Germinal center (tissue), 1 donor: ENCODE results near the gene RHOXF2.
"Not testable (repeated sequence)": the region's sequence is repeated elsewhere in the genome, so short reads cannot be mapped to it uniquely, and the experiment has no call there.

Experiments used
- DNase-seq: peaks from one replicate; pipeline ENCODE4 v3.0.0; 2012; ENCODE audit warnings: mixed read lengths, low spot score

Gene RHOXF2, protein sequence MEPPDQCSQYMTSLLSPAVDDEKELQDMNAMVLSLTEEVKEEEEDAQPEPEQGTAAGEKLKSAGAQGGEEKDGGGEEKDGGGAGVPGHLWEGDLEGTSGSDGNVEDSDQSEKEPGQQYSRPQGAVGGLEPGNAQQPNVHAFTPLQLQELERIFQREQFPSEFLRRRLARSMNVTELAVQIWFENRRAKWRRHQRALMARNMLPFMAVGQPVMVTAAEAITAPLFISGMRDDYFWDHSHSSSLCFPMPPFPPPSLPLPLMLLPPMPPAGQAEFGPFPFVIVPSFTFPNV

DNA sequence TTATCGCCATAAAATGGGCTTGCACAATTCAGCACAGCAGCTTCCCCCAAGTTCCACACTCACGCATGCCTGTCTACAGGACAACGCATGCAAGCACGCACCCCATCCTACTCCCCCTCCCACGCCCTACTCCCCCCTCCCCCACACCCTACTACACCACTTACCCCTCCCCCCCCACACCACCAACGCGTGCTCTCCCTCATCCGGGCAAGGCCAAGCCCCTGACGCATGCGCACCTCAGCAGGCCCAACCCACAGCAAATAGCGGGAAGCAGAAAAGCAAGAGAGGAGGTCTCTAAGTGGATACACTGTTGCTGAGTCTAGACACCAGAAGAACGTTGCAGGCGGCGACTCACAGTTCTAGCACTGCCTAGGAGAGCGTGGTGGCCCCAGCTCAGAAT is at the start of gene RHOXF2:
TSS of gene RHOXF2 (plus strand) at position 301 of the 400 bp plus-strand sequence. CDS start 138 bp downstream, outside the sequence.
- DNase-seq, result not testable (repeated sequence)

DNA sequence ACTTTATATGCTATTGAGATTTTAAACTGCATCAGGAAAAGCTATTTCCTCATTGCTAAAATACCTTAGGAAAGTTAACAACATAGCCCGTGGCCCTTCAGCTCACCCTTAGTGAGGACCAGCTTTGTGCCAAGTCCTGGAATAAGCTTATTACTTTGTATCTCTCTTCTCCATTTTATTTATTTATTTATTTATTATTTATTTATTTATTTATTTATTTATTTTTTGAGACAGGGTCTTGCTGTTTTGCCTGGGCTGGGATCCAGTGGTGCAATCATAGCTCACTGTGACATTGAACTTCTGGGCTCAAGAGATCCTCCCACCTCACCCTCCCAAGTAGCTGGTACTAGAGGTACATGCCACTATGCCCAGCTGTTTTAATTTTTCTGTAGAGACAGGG is 49.0 kb upstream of the RHOXF2 start:
- DNase-seq, result no peak

DNA sequence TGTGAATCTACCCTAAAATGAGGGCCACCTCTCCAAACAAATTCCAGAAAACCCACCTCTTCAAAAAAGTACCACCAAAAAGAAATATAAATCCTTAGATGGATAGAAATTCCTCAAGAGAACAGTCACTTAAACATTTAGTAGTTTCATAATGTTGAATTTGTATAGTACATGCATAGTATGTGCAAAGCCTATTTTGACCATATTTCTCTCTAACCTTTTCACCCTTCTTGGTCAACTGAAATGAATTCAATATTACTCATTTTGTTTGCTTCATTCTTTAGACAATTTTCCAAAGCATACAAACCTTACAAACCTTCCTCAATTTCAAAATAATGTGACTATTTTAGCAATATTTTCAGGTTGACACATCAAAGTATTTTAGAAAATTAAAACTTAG is 46.8 kb upstream of the RHOXF2 start:
- DNase-seq, result no peak

DNA sequence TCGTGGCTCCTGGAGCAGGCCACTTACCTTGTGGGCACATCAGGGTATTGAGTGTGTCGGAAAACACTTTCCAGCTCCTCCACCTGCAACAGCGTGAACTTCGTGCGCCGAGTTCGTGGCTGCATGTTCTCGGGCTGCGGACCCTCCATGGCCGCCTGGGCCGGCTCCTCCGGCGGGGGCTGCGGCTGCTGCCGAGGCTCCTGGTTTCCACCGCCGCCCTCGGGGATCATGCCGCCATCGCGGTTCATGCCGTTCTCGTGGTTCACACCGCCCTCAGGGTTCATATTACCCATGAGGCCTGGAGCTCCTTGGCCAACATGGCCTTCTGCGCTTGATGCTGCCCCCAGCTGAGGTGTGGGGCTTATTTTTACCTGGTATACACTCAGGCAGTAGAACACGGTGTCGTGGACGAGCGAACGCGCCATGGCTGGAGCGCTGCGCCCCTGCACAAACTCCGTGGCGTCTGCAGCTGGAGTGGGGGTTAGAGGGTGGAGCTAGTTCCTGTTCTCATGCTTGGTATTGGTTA is 42.9 kb upstream of the RHOXF2 start, which contains the start of gene RHOXF1:
TSS of gene RHOXF1 (minus strand) at position 476 of the 526 bp plus-strand sequence. CDS start at position 425, 51 bp downstream.
- no peak for DNase-seq

DNA sequence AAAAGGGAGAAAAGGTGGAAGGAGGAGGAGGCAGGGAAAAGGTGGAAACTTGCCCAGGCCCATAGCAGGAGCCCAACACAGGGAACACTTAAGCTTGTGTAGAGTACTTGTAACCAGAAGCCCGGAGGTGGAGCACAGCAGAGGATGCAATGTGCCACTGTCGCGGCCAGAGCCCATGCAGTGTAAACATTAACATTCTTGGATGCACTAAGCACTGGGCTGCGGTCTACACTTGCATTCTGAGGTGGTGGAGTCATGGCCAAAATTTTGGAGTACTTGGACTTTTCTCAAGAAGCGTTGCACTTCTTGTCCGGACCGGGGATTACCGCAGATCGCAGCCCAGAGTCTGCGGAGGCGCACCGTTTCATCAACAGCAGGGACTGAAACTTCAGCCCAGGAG is 38.2 kb upstream of the RHOXF2 start:
- DNase-seq, result no peak

DNA sequence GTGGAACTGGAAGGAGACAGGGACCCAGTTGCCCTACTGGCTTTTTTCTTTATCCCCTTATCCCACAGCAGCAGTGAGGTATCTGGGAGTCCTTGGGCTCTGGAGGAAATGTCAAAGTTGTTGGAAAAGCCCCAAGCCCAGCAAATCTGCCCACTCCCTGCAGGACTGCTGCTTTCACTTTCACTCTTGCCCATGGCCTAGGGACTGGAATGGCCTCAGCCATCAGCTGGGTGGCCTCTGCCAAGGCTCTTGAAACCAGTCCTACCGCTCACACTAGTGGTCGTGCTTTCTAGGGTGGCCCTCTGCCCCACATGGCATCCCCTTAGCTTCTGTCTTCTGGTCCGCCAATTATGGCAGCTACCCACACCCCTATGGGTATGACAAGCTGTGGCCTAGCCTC is 33.0 kb upstream of the RHOXF2 start:
- no peak for DNase-seq

DNA sequence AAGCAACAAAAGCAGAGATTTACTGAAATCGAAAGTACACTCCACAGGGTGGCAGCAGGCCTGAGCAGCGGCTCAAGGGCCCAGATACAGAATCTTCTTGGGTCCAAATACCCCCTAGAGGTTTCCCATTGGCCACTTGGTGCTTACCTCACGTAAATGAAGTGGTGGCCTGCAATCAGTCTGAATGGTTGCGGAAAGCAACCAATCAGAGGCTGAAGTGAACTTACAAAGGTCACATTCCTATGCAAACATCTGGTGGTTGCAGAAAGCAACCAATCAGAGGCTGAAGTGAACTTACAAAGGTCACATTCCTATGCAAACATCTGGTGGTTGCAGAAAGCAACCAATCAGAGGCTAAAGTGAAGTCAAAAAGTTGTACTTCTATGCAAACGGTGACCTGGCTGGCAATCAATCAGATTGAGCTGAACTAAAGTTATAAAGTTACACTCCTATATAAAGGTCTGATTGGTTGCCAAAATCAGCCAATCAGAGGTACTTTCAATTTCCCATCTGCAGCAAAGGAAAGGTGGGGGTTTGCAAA is 30.0 kb upstream of the RHOXF2 start:
- DNase-seq, result not testable (repeated sequence)

DNA sequence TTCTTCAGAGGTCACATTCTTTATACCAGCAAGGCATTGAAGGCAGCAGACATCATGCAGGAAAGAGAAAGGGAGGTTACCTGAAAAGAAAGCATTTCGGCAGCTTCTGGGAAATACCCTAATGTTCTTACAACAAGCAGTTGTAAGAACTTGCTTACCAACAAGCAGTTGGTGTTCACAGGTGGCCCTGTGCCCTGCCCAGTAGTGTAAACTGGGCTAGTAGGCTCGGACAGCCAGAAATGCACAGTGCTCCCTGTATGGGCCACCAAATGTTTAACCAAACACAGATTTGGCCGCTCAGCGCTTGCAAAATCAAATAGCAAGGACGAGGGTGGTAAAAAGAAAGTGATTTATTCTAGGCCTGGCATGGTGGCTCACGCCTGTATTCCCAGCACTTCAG is 22.3 kb upstream of the RHOXF2 start:
- DNase-seq, result no peak

DNA sequence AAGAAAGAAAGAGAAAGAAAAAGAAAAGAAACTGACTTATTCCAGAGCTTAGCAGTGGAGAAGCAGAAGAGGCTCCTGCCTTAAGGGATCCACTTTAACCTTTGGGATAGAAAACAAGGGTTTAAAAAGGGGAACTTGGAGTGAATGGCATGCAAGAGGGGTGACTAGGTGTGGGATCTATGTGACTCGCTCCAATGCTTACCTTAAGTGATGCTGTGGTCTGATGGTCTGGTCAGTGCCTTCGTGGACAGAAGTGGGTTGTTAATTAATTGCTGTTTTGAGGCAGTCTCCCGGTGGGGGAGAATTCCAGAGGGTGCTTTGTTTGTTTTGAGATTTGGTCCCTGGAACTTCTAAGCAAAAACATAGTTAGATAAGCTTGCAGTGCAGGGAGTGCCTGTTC is 21.6 kb upstream of the RHOXF2 start:
- DNase-seq, result no peak

DNA sequence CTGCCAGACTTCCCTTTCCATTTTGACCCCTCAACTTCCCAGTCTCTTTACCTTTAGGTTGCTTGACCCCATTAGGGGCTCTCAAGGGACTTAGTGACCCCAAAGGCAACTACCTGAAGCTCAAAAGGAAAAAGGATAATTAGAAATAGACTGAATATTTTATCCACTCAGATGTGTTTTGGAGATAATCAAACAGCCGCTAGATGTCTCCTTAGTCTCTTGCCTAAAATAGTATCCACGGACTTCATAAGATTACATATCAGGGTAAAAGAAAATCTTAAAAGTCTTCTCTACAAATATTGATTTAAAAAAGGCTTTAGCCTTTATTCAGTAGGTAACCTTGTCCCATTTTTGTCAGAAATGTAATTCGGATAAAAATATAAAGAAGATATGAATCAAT is 21.0 kb upstream of the RHOXF2 start:
- DNase-seq, result no peak

DNA sequence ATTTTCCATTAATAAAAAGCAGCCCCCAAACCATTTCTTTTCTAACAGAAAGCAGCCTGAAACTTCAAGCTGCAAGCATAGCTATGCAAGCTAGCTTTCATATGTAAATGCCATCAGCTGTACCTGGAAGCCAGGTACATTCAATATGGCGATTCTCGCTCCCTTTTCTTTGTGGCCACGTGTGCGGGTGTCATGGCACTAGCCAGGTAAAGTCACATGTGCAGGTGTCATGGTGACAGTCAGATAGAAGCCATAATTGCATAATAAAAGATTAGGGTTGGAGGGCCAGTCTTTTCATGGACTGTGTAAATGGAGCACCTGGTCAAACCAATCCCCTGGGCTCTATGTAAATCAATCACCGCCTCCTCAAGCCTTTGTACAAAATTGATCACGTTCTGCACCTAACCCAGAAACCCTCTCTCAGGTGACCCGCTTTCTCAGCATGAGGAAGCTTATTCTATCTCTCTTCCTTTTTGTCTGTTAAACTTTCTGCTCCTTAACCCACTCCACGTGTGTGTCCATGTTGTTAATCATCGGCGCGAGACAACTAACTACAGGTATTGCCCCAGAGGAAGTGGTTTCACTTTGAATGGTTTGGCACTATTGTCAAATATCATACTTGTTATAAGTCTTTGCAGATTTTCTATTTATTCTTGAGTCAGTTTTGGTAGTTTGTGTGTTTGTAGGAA is 18.0 kb upstream of the RHOXF2 start:
- no peak for DNase-seq

DNA sequence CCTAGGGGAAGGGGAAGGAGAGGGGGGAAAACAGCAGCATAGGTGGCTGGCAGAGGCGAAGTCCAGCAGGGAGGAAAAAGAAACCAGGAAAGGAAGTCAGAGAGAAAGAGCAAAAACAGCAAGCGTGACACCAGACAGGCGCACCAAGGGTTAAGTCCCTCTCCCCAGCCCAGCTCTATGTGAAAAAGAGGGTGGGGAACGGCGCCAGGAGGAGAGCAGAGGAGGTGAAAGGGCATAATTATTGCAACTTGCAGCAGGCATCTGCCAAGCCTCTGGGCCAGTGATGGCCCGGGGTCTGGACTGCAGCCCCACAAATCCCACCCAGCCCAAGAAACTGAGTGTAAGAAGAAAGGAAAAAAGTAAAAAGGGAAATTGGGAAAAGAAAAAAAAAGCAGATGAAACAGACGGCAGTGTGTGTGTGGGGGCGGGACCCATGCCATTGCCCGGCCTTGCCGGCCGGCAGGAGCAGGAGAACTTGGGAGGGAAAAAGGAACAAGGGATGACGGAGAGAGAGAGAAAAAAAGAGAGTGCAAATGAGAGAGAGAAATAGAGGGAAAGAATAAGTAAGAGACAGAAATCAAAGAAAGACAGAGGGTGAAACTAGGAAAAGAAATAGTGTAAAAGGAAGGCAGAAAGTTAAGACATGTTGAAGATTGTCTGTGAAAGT is 14.1 kb upstream of the RHOXF2 start:
- DNase-seq, result no peak

DNA sequence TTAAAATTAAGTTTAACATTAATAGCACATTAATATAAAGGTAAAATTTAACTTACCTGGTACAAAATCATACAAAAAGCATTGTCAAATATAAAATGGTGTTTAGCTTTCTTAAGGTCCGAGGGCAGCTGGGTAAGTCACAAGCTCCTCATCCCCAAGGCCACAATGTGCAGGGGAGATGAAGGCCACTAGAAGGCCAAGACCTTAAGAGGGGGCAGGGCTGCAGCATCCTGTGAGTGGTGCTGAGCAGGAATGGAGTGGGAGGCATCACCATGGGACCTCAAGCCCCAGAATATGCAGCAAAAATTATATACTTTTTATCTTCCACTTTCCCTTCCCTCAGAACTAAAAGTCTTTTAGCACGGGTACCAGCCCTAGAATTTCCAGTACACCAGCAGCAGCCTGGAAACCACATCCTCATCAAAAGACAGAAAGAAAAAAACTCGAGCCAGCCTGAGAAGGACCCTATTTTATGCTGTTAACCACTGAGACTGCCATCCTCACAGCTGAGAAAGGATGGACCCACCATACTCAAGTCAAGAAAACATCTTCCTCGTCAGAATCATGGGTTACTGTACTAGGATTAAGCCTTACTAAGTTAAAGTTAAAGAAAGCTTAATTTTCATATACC is 13.0 kb upstream of the RHOXF2 start:
- DNase-seq, result no peak

DNA sequence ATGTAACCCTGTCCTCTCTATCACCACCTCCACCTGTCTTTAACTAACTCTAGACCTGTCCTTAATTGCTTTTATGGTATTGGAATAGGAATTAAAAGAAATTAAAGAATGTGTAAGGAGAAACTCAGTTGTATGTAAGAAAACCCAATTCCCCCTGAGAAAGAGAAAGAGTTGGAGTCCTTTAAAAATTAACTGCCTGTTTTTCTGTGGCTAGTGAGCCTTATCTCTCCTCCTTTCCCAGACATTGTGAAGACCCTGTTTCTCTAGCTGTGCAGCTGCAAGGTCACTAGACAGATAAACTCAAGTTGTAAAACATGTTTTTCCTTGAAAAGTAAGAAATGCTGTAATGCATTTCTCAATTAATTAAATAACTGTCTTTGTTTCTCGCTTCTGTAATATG is 12.1 kb upstream of the RHOXF2 start:
- not testable (repeated sequence) for DNase-seq

DNA sequence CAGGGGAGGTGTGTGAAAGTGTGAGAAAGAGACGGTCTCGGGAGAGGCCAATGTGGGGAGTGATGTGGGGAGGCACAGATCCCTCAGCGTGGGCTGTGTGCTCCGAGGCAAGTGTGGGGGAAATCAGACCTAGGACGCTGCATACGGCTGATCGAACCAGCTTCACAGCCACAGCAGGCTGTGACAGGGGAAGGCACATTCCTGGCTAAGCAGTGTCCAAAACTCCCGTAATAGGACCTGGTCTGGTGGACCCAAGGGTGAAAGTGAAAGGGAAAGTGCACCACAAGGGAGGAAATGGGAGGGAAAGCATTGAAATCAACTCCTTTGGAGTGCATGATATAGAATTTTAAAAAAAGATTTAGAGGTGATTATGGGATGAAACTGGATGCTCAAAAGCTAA is 10.9 kb upstream of the RHOXF2 start:
- no peak for DNase-seq

DNA sequence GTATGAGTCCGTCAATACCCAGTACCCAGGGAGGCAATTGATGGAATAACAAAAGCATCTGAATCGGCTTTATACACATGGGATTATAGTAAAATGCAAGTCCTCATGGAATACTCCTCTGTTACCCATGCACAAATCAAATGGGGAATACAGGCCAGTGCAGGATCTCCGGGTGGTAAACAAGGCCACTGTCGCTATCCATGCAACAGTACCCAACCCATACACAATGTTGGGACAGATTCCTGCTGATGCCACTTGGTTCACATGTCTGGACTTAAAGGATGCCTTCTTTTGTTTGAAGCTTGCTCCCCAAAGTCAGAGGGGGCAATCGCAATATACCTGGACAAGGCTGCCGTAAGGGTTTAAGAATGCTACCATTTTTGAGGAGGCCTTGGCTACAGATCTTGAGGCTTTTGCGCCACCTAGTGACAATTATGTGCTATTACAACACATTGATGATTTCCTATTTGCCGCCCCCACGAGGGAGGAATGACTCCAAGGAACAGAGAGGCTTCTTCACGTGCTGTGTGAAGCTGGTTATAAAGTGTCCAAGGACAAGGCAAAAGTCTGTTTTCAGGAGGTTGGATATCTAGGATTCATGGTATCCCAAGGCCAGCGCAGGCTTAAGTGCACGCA is 8.2 kb upstream of the RHOXF2 start:
- DNase-seq, result not testable (repeated sequence)

DNA sequence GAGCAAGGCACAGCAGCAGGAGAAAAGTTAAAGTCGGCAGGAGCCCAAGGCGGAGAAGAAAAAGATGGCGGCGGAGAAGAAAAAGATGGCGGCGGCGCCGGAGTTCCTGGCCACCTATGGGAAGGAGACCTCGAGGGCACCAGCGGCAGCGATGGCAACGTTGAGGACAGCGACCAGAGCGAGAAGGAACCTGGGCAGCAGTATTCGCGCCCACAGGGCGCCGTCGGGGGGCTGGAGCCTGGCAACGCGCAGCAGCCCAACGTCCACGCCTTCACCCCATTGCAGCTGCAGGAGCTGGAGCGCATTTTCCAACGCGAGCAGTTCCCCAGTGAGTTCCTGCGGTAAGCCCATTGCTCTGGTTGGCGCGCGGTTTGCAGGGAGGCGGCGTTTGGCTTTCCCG is 673 bp downstream of the RHOXF2 start:
- DNase-seq, result not testable (repeated sequence)

DNA sequence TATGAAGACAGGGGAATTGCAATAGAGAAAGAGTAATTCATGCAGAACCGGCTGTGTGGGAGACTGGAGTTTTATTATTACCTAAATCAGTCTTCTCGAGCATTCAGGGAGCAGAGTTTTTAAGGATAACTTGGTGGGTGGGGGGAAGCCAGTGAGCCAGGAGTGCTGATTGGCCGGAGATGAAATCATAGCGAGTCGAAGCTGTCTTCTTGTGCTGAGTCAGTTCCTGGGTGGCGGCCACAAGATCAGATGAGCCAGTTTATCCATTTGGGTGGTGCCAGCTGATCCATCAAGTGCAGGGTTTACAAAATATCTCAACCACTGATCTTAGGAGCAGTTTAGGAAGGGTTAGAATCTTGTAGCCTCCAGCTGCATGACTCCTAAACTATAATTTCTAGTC is 34.8 kb downstream of the RHOXF2 start:
- not testable (repeated sequence) for DNase-seq

DNA sequence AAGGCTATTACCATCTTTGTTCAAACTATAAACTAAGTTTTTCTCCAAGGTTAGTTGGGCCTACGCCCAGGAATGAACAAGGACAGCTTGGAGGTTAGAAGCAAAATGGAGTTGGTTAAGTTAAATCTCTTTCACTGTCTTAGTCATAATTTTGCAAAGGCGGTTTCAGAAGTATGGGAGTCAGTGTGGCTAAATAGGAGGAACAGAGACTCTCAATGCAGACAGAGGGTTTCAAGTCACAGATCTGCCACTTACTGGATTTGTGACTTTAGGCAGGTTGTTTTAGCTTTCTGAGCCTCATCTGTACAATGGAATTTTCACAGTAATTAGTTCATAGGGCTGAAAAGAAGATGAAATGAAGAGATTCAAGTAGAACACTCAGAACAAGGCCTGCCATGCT is 35.3 kb downstream of the RHOXF2 start:
- DNase-seq, result not testable (repeated sequence)

DNA sequence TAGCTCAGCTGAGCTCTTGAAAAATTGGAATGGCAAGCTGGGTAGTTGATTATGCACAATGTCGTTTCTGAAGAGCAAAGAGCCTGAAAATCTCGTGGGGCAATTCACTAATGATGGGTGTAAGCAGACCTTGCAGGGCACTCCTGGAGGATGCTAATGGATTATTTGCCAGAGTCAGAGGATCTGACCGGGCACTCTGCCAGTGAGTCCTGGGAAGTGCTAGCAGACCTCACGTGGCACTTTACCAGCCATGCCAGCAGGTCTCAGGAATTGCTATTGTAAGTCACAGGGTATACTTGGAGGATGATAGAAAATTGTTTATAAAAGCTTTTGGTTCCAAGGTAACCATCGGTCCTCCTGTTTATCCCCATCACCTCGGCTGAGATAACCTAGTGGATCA is 37.4 kb downstream of the RHOXF2 start:
- not testable (repeated sequence) for DNase-seq

DNA sequence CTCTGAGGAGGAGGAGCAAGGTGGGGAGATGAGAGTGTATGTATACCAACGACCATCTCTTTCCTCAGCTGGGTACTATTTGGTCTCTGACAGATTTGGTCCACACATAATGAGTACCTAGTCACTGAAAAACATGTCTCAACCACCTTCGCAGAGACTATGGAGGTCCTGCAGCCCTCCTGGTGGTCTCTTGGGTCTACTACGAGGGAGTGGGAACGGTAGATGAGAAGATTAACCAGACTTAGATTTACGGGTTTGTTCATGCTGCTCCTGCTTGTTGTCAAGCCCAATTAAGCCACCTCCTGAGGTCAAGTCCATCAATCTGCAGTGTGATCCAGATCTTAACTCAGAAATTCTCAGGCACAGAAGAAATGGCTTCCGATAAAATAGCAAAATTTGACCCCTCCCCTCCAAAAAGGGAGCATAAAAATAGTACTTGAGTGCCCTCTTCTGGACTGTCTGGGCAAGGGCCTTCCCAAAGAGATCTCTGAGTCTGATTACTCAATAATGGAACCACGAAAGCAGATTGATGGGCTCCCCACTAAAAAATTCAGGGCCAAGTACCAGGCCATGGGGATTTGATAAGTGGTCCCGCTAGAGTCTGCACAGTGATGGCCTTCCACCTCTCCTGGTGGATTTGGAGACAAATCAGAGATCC is 38.3 kb downstream of the RHOXF2 start:
- DNase-seq, result not testable (repeated sequence)
